GM18520 (cell line): ENCODE measurements around the gene NAA10.

ENCODE experiments used
- ATAC-seq: cut with Tn5 transposase; IDR thresholded peaks from one replicate; pipeline ENCODE4 v1.9.1; 2021; ENCODE audit not compliant: unreplicated experiment

Gene NAA10

DNA sequence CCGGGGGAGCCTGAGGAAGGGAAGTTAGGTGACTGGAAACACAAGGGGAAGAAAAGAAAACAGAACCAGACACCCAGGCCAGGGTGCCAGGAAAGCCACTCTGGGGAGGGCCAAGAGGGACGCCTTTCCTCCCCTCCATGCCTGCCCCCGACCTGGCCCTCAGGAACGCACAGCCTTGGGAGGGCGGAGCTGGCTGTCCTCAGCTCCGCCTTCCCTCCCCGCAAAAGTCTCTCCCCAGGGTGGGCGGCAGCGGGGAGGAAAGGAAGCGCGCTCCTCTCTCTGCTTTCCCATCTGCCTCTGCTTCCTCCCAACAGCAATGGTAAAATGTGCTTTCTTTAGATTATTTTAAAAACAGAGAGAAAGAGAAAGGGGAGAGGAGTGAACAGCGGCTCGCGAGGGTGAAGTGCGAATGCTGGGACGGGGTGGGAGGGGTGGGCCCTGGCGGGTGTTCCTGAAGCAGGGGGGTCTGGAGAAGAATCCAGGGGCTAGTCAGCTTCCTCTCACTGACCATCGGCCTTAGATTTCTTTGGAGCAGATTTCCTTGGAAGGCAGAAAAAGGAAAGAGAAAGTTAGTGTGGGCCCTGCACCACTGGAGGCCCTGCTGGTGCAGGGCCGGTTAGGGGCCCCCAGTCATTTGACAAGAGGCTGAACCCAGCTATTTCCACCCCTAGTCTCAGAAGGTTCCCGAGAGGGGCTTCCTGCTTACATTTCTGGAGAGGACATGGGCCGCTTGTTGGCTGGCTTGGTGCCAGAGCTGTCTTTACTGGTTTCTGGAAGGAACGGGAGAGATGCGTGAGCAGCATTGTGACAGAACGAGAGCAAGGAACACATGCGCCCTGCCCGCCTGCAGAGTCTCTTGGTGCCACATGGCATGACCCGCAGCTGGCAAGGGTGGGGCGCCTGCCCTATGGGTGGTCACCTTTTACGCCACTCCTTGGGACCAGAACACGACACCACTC, 14.3 kb upstream of the NAA10 start:
- ATAC-seq, result no peak

DNA sequence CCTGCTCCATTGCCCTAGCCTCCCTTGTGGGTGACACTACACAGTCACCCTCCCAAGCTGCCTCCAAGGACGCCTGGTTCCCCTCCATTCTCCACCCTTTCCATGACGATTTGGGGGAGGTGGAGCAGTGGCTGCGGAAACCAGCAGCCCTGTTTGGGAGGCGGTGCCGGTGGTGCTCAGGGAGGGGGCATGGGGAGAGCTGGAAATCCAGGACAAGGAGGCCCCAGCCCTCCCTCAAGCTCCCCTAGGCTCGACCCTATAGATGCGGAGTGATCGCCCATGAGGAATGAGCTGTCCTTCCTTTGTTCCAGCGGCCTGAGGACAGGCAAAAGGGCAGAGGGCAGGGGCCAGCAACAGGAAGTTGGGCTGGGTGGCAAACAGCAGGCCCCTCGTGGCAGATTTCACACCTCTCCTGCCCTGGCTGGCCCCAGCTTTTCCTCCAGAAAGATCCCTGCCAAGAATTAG, 13.2 kb upstream of the NAA10 start:
- ATAC-seq, result no peak

- no peak for ATAC-seq
Measured at GRCh38 chrX:153947009-153947769, 12.4 kb upstream of the NAA10 start.

GRCh38 chrX:153945956-153946943, 11.4 kb upstream of the NAA10 start:
- ATAC-seq, result no peak

DNA sequence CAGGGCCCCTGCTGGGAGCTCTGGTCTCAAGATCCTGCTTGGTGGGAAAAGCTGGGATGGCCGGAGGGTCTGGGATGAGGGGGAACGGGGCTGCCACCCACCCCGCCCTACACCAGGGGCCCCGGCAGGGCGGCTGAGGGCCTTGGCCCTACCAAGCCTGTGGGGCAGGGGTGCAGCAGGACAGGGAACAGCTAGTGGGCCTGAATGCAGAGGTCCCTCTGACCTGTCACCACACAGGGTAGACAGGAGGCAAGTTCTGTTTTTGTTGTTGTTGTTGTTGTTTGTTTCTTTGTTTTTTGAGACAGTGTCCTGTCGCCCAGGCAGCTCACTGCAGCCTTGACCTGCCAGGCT, 9.9 kb upstream of the NAA10 start:
- no peak for ATAC-seq

- no peak for ATAC-seq
Measured at GRCh38 chrX:153944140-153944799, 9.4 kb upstream of the NAA10 start, which contains the start of gene RENBP. Gene RENBP, minus strand, starts transcription at chrX:153944643. Its CDS starts 33 bp downstream, at chrX:153944610.

GRCh38 chrX:153941336-153942252, 6.8 kb upstream of the NAA10 start:
- ATAC-seq, result no peak

DNA sequence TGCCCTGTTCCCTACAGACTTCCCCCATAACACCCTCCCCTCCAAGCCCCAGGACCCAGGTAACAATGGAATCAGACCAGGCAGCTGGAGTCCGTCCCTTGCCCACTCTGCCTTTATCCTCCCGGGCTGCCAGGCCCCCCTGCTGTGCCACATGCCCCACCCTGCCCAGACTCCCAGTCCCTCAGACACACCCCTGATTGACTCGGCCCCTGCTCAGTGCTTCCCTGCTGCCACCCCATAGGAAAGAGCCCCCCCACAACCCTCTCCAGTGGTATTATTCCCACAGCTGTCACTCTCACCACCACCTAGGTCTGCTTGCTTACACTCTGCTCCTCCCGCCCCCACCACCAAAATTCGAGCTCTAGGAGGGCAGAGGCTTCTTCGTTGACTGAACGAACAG, 4.7 kb upstream of the NAA10 start:
- ATAC-seq, result no peak

DNA sequence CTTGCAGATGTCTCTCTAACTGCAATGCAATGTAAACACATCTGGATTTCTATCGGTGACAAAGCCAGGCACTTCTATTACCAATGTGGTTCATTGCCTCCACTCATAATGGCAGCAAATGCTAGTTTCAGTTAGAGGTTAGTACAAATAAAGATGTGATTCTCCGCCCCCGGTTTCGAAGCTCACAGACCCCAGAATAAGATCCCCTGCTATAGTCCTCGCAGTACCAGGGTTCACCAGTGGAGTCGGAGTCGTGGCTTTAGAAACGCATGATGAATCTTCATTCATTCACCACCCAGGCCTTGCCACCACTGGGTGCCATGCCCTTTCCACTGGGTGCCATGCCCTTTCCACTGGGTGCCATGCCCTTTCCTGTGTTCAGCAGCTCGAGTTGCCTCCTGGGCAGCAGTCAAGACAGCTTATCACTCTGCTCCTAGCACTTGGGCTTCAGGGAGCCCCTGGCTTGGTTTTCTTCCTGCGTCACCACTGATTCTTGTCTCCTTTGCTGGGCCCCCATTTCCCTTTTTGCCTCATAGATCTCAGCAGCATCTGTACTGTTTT, 3.5 kb upstream of the NAA10 start:
- ATAC-seq, result no peak

GRCh38 chrX:153937056-153937455, 2.2 kb upstream of the NAA10 start:
- no peak for ATAC-seq

GRCh38 chrX:153935326-153935851, 552 bp upstream of the NAA10 start:
- peak; percentile 8 for ATAC-seq

- no peak for ATAC-seq
Measured at GRCh38 chrX:153934148-153934761, 582 bp downstream of the NAA10 start.

DNA sequence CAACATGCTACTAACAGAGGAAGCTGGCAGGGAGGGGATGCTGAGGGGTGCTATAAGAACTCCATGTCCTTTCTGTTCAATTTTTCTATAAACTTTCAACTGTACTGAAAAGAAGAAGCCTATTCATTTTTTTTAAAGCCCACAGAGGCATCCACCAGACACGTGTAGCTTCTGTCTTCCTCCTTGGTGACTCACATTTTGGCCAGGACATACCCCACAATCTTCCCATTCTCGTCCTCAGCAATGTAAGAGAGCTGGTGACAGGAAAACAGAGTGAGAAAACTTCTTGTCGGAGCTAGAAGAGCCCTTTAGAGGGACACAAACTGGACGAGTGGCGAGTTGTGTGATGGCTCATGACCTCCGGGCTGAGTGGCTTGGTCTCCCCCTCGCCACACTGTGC, 1.1 kb downstream of the NAA10 start:
- ATAC-seq, result no peak

DNA sequence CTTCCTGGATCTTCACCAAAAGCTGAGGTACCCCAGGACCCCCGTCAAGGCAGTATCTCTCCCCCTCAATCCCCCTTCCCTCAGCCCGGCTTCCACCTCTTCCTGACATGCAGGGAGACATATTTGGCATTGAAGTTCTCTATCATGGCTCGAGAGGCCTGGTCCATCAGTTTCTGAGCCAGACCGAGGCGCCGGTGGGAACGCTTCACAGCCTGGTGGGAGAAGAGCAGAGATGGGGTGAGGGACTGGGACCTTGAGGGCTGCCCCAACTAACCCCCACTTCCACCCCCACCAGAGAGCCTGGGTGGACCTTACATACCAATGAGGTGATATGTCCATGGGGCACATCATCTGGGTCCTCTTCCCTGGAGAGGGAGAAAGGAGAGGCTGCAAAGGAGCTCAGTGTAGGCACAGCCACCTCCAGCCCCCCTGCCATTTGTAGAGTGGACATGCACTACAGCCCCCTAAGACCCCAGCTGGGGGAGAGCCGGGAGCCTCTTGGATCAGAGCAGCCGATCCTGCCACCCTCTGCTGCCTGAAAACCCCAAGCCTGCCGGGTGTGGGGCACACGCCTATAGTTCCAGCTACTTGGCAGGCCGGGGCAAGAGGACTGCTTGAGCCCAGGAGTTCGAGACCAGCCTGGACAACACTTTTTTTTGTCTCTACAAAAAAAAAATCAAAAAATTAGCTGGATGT, 2.5 kb downstream of the NAA10 start:
- no peak for ATAC-seq

DNA sequence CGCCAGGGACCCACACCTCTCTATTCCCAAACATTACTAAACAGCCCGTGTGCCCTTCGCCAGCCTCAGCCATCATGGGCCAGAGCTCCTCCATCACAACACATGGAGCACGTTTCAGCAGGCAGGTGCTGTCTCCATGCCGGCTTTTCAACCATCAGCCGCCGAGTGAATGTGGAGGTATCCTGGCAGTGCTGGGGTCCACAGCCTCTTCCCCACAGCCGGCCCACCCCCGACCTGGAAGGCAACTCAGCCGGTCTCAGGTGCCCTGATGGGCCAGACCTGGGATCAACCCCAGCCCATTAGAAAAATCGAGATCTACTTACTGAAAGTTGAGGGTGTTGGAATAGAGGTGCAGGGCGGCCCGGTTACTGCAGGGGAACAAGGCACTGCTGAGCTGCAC, 3.1 kb downstream of the NAA10 start:
- no peak for ATAC-seq

- no peak for ATAC-seq
Measured at GRCh38 chrX:153931151-153931550, 3.7 kb downstream of the NAA10 start.
